Measurements from ENCODE around the gene SLC23A2.

- TF ChIP-seq CTCF (IDR thresholded peaks at IDR 0.05): no peak
- no peak for TF ChIP-seq POLR2A (IDR thresholded peaks at IDR 0.05)
These were observed 4.0 kb upstream of the SLC23A2 start for GRCh38 chr20:5005326-5005725.
